H9 (cell line): Measurements from ENCODE around the gene DHH. TPM values are rescaled to one million over a fixed set of nuclear protein-coding genes. Genes with fewer than 3 reads are reported as not detected.

Source experiments
- DNase-seq: peaks from one replicate; pipeline ENCODE4 v3.0.0-alpha.2; 2017
- H2AFZ ChIP-seq: one replicate; pipeline ENCODE4 v1.6.1; 2013; ENCODE audit warnings: mild to moderate bottlenecking, low read length, control low read depth, moderate library complexity
- H2AK5ac ChIP-seq: 2 replicates; pipeline ENCODE4 v1.6.1; 2013; ENCODE audit warnings: low read length, control low read depth, mixed read lengths; ENCODE audit not compliant: insufficient read length
- H2BK120ac ChIP-seq: one replicate; pipeline ENCODE4 v1.6.1; 2013; ENCODE audit warnings: low read depth, mild to moderate bottlenecking, low read length, control low read depth, inconsistent platforms; ENCODE audit not compliant: poor library complexity, severe bottlenecking
- H2BK12ac ChIP-seq: 2 replicates; pipeline ENCODE4 v1.6.1; 2013; ENCODE audit warnings: low read length, control low read depth, mixed read lengths, low read depth; ENCODE audit not compliant: insufficient read length
- H2BK15ac ChIP-seq: 2 replicates; pipeline ENCODE4 v1.6.1; 2013; ENCODE audit warnings: low read depth, low read length, control low read depth
- H2BK20ac ChIP-seq: one replicate; pipeline ENCODE4 v1.6.1; 2013; ENCODE audit warnings: low read depth, mild to moderate bottlenecking, low read length, control low read depth, inconsistent platforms; ENCODE audit not compliant: poor library complexity, severe bottlenecking
- H2BK5ac ChIP-seq: 2 replicates; pipeline ENCODE4 v1.6.1; 2013; ENCODE audit warnings: low read length, control low read depth, mixed read lengths; ENCODE audit not compliant: insufficient read length
- H3K14ac ChIP-seq: 2 replicates; pipeline ENCODE4 v1.6.1; 2013; ENCODE audit warnings: low read length, control low read depth; ENCODE audit not compliant: insufficient read depth
- H3K18ac ChIP-seq: 2 replicates; pipeline ENCODE4 v1.6.1; 2013; ENCODE audit warnings: low read depth, mild to moderate bottlenecking, mixed read lengths, low read length, control low read depth; ENCODE audit not compliant: insufficient read length
- H3K23ac ChIP-seq: 2 replicates; pipeline ENCODE4 v1.6.1; 2013; ENCODE audit warnings: low read length, control low read depth, mixed read lengths, low read depth; ENCODE audit not compliant: insufficient read length
- H3K23me2 ChIP-seq: 2 replicates; pipeline ENCODE4 v1.6.1; 2013; ENCODE audit warnings: low read depth, mild to moderate bottlenecking, mixed read lengths, low read length, control low read depth; ENCODE audit not compliant: insufficient read length, poor library complexity, severe bottlenecking
- H3K27ac ChIP-seq: 2 replicates; pipeline ENCODE4 v1.5.1; 2013; ENCODE audit warnings: low read length, control low read depth, mixed read lengths, low read depth; ENCODE audit not compliant: insufficient read length
- H3K27me3 ChIP-seq: 2 replicates; pipeline ENCODE4 v1.6.1; 2013; ENCODE audit warnings: low read length, control low read depth, inconsistent platforms; ENCODE audit not compliant: insufficient read depth
- H3K4ac ChIP-seq: 2 replicates; pipeline ENCODE4 v1.6.1; 2013; ENCODE audit warnings: low read depth, mild to moderate bottlenecking, control low read depth, inconsistent platforms, low read length, moderate library complexity
- H3K4me1 ChIP-seq: 2 replicates; pipeline ENCODE4 v1.6.1; 2013; ENCODE audit warnings: low read length, control low read depth, inconsistent platforms; ENCODE audit not compliant: insufficient read depth
- H3K4me2 ChIP-seq: 2 replicates; pipeline ENCODE4 v1.6.1; 2013; ENCODE audit warnings: low read length, control low read depth, mixed read lengths; ENCODE audit not compliant: insufficient read length, insufficient read depth
- H3K56ac ChIP-seq: 2 replicates; pipeline ENCODE4 v1.6.1; 2013; ENCODE audit warnings: low read depth, mild to moderate bottlenecking, mixed read lengths, low read length, control low read depth; ENCODE audit not compliant: insufficient read length
- H3K79me1 ChIP-seq: 2 replicates; pipeline ENCODE4 v1.6.1; 2013; ENCODE audit warnings: low read depth, mild to moderate bottlenecking, moderate library complexity, low read length, control low read depth, inconsistent platforms; ENCODE audit not compliant: insufficient read depth, poor library complexity, severe bottlenecking
- H3K79me2 ChIP-seq: 2 replicates; pipeline ENCODE4 v1.6.1; 2013; ENCODE audit warnings: low read length, control low read depth, inconsistent platforms; ENCODE audit not compliant: insufficient read depth
- H3K9ac ChIP-seq: 2 replicates; pipeline ENCODE4 v1.6.1; 2013; ENCODE audit warnings: low read length, control low read depth, mixed read lengths; ENCODE audit not compliant: insufficient read length; ENCODE audit errors: extremely low read depth
- H3K9me3 ChIP-seq: one replicate; pipeline ENCODE4 v1.6.1; 2013; ENCODE audit warnings: low read depth, low read length, inconsistent platforms; ENCODE audit not compliant: control insufficient read depth
- H3T11ph ChIP-seq: one replicate; pipeline ENCODE4 v1.6.1; 2013; ENCODE audit warnings: mild to moderate bottlenecking, low read length, control low read depth, inconsistent platforms
- H4K20me1 ChIP-seq: one replicate; pipeline ENCODE4 v1.6.1; 2013; ENCODE audit not compliant: control insufficient read depth, insufficient read length, insufficient read depth
- H4K5ac ChIP-seq: 2 replicates; pipeline ENCODE4 v1.6.1; 2013; ENCODE audit warnings: low read depth, mild to moderate bottlenecking, mixed read lengths, low read length, control low read depth; ENCODE audit not compliant: insufficient read length
- H4K8ac ChIP-seq: replicated peaks from 2 replicates; pipeline ENCODE4 v1.6.1; 2013; ENCODE audit warnings: low read length, control low read depth, mixed read lengths, low read depth; ENCODE audit not compliant: insufficient read length
- H4K91ac ChIP-seq: 2 replicates; pipeline ENCODE4 v1.6.1; 2013; ENCODE audit warnings: low read depth, mild to moderate bottlenecking, moderate library complexity, mixed read lengths, low read length, control low read depth; ENCODE audit not compliant: insufficient read length
- H3K27ac Mint-ChIP-seq, 3 experiments: 2 replicates in 2 of 3; 3 replicates in 1 of 3; pipeline ENCODE4 v1.8.0; 2020 to 2021; ENCODE audit warnings: mixed read lengths in 3 of 3, mild to moderate bottlenecking in 1 of 3, moderate library complexity in 1 of 3
- H3K27me3 Mint-ChIP-seq: 2 replicates; pipeline ENCODE4 v1.8.0; 2021; ENCODE audit warnings: low read depth, mild to moderate bottlenecking, moderate library complexity, mixed read lengths
- H3K36me3 Mint-ChIP-seq, 3 experiments: 2 replicates in 2 of 3; 3 replicates in 1 of 3; pipeline ENCODE4 v1.8.0; 2020 to 2021; ENCODE audit warnings: low read depth in 3 of 3, mixed read lengths in 3 of 3; ENCODE audit not compliant: insufficient read depth in 1 of 3
- H3K4me1 Mint-ChIP-seq, 2 experiments: 2 replicates each; pipeline ENCODE4 v1.8.0; 2020; ENCODE audit warnings: mixed read lengths in 2 of 2
- H3K4me3 Mint-ChIP-seq, 2 experiments: 2 replicates in 1 of 2; 3 replicates in 1 of 2; pipeline ENCODE4 v1.8.0; 2020 to 2021; ENCODE audit warnings: mild to moderate bottlenecking in 2 of 2, mixed read lengths in 2 of 2, moderate library complexity in 1 of 2
- H3K9me3 Mint-ChIP-seq, 2 experiments: 2 replicates in 1 of 2; 3 replicates in 1 of 2; pipeline ENCODE4 v1.8.0; 2020; ENCODE audit warnings: mild to moderate bottlenecking in 2 of 2, mixed read lengths in 2 of 2, moderate library complexity in 1 of 2
- WGBS: extraction: QIAGEN DNeasy Blood & Tissue Kit; methylation state at CpG from one replicate; pipeline ENCODE4 v1.1.7; 2013; ENCODE audit warnings: missing lambda C conversion rate, low lambda C conversion rate, mixed read lengths; ENCODE audit not compliant: insufficient read length; ENCODE audit errors: extremely low coverage; 5-methylcytosine and 5-hydroxymethylcytosine counted together
- total RNA-seq: library from RNA; stranded (reverse); gene quantifications from 2 replicates; pipeline ENCODE4 v1.2.1, GENCODE V29; 2021
- TF ChIP-seq, protein P1 (sequence below): fragments of 200-600 bp; sonication (generic); conservative IDR thresholded peaks from 3 replicates; pipeline ENCODE4 v1.8.0; 2021; ENCODE audit warnings: antibody characterized with exemption, mild to moderate bottlenecking

DHH gene
- total RNA-seq, 1 experiment from 2014 or later, result 0.20 TPM

DNA sequence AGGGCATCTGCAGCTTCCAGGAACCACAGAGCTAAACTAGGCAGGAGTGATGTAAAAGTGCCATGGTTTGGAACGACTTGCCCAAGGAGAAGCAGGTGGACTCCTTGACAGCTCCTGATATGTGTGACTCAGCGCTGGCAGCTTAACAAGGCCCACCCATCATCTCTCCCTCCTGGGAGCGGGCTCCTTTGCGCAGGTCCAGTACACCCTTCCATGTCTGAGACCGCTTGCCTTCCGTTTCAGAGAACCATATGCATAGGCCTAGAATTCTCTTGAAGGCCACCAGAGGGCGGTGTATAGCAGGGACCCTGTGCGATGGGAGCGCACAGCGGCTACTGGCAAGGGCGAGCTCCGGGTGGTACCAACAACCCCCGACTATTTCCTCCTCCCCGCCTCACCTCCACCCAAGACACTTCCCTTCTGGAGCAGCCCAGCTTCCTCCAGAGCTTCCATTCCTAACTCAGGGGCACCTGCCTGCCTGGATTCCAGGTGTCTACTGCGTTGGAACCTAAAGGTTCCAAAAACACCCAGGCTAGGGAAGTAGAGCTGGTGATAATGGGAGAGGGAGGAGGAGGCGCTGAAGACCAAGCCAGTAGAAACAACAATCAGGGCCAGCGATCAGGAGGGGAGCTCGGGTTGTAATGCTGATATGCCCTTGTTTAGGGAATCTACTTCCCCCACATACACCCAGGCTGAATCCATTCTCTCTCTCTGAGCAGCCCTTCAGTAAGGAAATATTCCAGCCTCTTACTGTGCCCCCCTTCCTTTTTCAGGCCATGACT is 6.3 kb downstream of the DHH start:
- Histone ChIP-seq H3K9me3 (no peaks in the 10 kb centered on the region), H2AFZ (no peak overlapping the region), H3K23ac (no peak overlapping the region), H2AK5ac (no peak overlapping the region), H3K18ac (no peak overlapping the region), H4K91ac (no peak overlapping the region), H3K27ac (no peak overlapping the region), H2BK5ac (no peak overlapping the region), H4K5ac (no peak overlapping the region), H3K14ac (no peak overlapping the region), H3T11ph (no peak overlapping the region), H3K4me1 (no peaks in the 10 kb centered on the region), H3K23me2 (peaks cover 12% of the 10 kb centered on the region), H4K8ac (no peak overlapping the region), H4K20me1 (peaks cover 8% of the 10 kb centered on the region), H2BK120ac (no peak overlapping the region), H3K79me2 (no peaks in the 10 kb centered on the region), H3K27me3 (peaks cover 55% of the 10 kb centered on the region), H3K4ac (no peak overlapping the region), H3K79me1 (no peaks in the 10 kb centered on the region), H3K9ac (no peak overlapping the region), H3K4me2 (peak overlapping the region; percentile 33), H2BK15ac (no peak overlapping the region), H2BK20ac (no peak overlapping the region), H2BK12ac (no peak overlapping the region), H3K56ac (no peak overlapping the region)
- TF ChIP-seq, protein P1, sequence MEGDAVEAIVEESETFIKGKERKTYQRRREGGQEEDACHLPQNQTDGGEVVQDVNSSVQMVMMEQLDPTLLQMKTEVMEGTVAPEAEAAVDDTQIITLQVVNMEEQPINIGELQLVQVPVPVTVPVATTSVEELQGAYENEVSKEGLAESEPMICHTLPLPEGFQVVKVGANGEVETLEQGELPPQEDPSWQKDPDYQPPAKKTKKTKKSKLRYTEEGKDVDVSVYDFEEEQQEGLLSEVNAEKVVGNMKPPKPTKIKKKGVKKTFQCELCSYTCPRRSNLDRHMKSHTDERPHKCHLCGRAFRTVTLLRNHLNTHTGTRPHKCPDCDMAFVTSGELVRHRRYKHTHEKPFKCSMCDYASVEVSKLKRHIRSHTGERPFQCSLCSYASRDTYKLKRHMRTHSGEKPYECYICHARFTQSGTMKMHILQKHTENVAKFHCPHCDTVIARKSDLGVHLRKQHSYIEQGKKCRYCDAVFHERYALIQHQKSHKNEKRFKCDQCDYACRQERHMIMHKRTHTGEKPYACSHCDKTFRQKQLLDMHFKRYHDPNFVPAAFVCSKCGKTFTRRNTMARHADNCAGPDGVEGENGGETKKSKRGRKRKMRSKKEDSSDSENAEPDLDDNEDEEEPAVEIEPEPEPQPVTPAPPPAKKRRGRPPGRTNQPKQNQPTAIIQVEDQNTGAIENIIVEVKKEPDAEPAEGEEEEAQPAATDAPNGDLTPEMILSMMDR, result peak; percentile 93
- Mint-ChIP-seq H3K27ac (no peak overlapping the region), H3K4me1 (peaks cover 23 to 45% of the 10 kb centered on the region in 2 experiments), H3K27me3 (peaks cover 93% of the 10 kb centered on the region), H3K9me3 (no peaks in the 10 kb centered on the region), H3K4me3 (peak overlapping the region in 1 of 2 experiments; percentile 62; a peak in 3 of 5 replicates), H3K36me3 (peaks cover 0 to 2% (median 0%) of the 10 kb centered on the region in 3 experiments; a peak in 2 of 7 replicates)
- WGBS, result no CpG with 5 or more reads among the region's 18 CpGs
- peak; percentile 90 for DNase-seq
